Parathyroid adenoma (tissue), 2 donors: ENCODE results near the gene NPAS2.
A peak's percentile ranks its signal among the peaks of the same experiment; 100 is the strongest.

Experiments
- H2AFZ ChIP-seq: fragments of 300-600 bp; sonication (generic); one replicate; pipeline ENCODE4 v1.7.0; 2017; ENCODE audit warnings: antibody characterized with exemption, mild to moderate bottlenecking
- H3K27ac ChIP-seq: fragments of 300-600 bp; sonication (generic); one replicate; pipeline ENCODE4 v1.7.0; 2017
- H3K27me3 ChIP-seq: fragments of 300-600 bp; sonication (generic); one replicate; pipeline ENCODE4 v1.7.0; 2017; ENCODE audit warnings: low read length; ENCODE audit not compliant: control insufficient read depth, insufficient read depth
- H3K36me3 ChIP-seq: fragments of 300-600 bp; sonication (generic); one replicate; pipeline ENCODE4 v1.7.0; 2017; ENCODE audit warnings: low read length; ENCODE audit not compliant: control insufficient read depth, insufficient read depth
- H3K4me1 ChIP-seq: fragments of 300-600 bp; sonication (generic); one replicate; pipeline ENCODE4 v1.7.0; 2017; ENCODE audit warnings: control low read depth
- H3K4me2 ChIP-seq: fragments of 300-600 bp; sonication (generic); one replicate; pipeline ENCODE4 v1.7.0; 2017; ENCODE audit warnings: low read length
- H3K4me3 ChIP-seq: fragments of 300-600 bp; sonication (generic); one replicate; pipeline ENCODE4 v1.7.0; 2017; ENCODE audit warnings: low read depth, low read length
- H3K79me2 ChIP-seq: fragments of 300-600 bp; sonication (generic); one replicate; pipeline ENCODE4 v1.7.0; 2017; ENCODE audit warnings: control low read depth
- H3K9ac ChIP-seq: fragments of 300-600 bp; sonication (generic); one replicate; pipeline ENCODE4 v1.7.0; 2017; ENCODE audit warnings: mild to moderate bottlenecking
- H3K9me3 ChIP-seq: fragments of 300-600 bp; sonication (generic); one replicate; pipeline ENCODE4 v1.7.0; 2017; ENCODE audit warnings: low read length; ENCODE audit not compliant: control insufficient read depth
- CTCF ChIP-seq: fragments of 300-600 bp; sonication (generic); IDR thresholded peaks from one replicate; pipeline ENCODE4 v1.7.0; 2017; ENCODE audit warnings: antibody characterized with exemption, mild to moderate bottlenecking
- donor health status: primary hyperparathyroidism.

NPAS2 gene

DNA sequence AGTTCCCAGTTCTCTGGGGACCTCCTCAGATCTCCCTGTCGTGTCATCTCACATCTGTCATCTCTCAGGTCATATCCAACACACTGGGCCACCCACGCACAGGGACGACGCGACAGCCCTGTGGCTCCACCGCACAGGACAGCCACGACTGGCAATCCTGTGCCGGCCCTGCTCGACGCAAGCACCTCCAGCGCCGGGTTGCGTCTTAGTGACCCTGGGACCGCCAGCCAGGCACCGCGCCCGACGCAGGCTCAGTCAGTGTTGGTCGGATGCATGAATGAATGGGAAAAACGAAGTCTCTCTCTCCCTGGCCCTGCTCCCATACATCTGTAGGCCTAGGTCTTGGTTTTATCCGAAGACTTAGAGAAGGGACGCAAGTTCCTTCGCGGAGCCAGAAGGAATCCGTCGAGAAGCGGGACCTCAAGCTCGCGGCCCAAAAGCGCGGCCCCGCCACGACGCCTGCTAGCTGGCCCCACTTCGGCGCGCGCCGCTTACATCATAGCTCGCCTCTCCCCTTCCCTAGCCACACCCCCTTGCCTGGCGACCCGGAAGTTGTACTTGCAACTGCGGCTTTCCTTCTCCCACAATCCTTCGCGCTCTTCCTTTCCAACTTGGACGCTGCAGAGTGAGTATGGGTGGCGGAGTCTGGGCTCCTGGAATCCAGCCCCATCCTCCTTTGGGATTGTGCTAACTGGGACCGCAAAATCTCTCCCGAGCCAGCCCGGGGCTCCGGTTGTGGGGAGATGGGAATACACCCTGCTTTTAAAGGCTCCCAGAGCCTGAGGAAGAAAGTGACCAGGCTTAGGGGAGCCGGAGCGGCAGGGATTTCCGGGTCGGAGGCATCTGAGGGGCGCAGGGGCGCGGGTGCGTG is 182.0 kb downstream of the NPAS2 start, which contains the start of gene RPL31:
Gene RPL31 (plus strand): TSS at position 599 of the 871 bp plus-strand sequence. CDS start 413 bp downstream, outside the sequence.
- H2AFZ ChIP-seq = peak within 1 kb of the TSS; percentile 99
- no peaks in the 10 kb centered on the region for H3K9me3 ChIP-seq
- H3K4me2 ChIP-seq = peak within 1 kb of the TSS; percentile 92
- H3K27me3 ChIP-seq = no peaks in the 10 kb centered on the region
- H3K4me1 ChIP-seq = peaks cover 5% of the 10 kb centered on the region
- peak within 1 kb of the TSS; percentile 95 for H3K4me3 ChIP-seq
- peak within 1 kb of the TSS; percentile 77 for H3K27ac ChIP-seq
- H3K9ac ChIP-seq = peak within 1 kb of the TSS; percentile 46
- TF ChIP-seq CTCF = no peak
- H3K79me2 ChIP-seq = no peaks in the 10 kb centered on the region
- H3K36me3 ChIP-seq = no peaks in the 10 kb centered on the region

DNA sequence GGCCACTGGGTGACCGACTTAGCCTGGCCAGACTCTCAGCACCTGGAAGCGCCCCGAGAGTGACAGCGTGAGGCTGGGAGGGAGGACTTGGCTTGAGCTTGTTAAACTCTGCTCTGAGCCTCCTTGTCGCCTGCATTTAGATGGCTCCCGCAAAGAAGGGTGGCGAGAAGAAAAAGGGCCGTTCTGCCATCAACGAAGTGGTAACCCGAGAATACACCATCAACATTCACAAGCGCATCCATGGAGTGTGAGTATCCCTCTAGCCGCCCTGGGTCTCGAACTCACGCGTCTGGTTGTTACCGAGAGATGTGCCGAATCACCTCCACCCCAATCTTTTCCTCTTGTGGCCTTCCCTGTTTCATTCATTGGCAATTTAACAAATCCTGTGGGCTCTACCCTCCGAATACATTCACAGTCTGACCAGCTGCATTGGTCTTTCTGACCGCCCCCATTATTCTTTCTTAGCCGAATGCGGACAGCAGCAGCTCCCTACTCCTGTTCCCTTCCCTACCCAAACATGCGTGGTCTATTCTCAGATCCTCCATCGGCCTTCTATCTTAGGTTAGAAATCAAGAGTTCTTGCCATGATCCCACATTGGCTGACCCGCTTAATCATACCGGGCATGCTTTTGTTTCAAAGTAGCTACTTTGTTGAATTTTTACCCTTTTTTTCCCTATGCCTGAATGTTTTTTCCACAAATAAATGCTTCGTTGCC is 182.8 kb downstream of the NPAS2 start:
- no peaks in the 10 kb centered on the region for H3K79me2 ChIP-seq
- H3K36me3 ChIP-seq = no peaks in the 10 kb centered on the region
- no peaks in the 10 kb centered on the region for H3K9me3 ChIP-seq
- H3K4me1 ChIP-seq = peaks cover 5% of the 10 kb centered on the region
- H2AFZ ChIP-seq = peak overlapping the region; percentile 99
- TF ChIP-seq CTCF = no peak
- peak overlapping the region; percentile 46 for H3K9ac ChIP-seq
- H3K27me3 ChIP-seq = no peaks in the 10 kb centered on the region
- peak overlapping the region; percentile 92 for H3K4me2 ChIP-seq
- H3K27ac ChIP-seq = peak overlapping the region; percentile 77
- peak overlapping the region; percentile 95 for H3K4me3 ChIP-seq

DNA sequence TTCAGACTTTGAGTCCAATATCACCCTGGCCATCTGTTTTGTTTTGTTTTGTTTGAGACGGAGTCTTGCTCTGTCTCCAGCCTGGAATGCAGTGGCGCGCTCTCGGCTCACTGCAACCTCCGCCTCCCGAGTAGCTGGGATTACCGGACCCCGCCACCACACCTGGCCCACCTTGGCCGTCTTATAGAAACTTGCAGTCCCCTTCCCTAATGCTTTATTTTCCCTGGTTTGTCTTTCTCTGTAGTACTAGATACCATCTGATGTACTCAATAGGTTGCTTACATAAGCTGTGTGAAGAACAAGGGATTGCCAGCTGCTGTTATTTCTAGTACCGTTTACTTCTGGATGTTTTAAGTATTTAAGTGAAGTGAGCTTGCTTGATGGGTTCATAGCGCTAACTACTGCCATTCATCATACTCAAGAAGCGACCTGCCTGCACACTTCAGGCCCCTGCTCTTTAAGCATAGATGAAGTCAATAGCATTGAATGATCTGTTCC is 183.4 kb downstream of the NPAS2 start:
- Histone ChIP-seq H3K79me2 (no peaks in the 10 kb centered on the region), H3K27ac (peak overlapping the region; percentile 77), H3K4me1 (peaks cover 6% of the 10 kb centered on the region), H3K4me2 (peak overlapping the region; percentile 92), H2AFZ (no peak overlapping the region), H3K4me3 (peak overlapping the region; percentile 95), H3K36me3 (no peaks in the 10 kb centered on the region), H3K9ac (no peak overlapping the region), H3K27me3 (no peaks in the 10 kb centered on the region), H3K9me3 (no peaks in the 10 kb centered on the region)
- no peak for TF ChIP-seq CTCF

GRCh38 chr2:101004620-101005325 is 184.8 kb downstream of the NPAS2 start:
- Histone ChIP-seq H3K79me2 (no peaks in the 10 kb centered on the region), H3K36me3 (no peaks in the 10 kb centered on the region), H3K9me3 (no peaks in the 10 kb centered on the region), H3K27me3 (no peaks in the 10 kb centered on the region), H2AFZ (no peak overlapping the region), H3K4me1 (peaks cover 13% of the 10 kb centered on the region), H3K4me3 (no peak overlapping the region), H3K9ac (no peak overlapping the region), H3K27ac (no peak overlapping the region), H3K4me2 (no peak overlapping the region)
- no peak for TF ChIP-seq CTCF
